K562 (cell line): Measurements from ENCODE around the gene GPR152. TPM values are rescaled to one million over a fixed set of nuclear protein-coding genes. Genes with fewer than 3 reads are reported as not detected.

Experiments
- ATAC-seq: fragments of 200-7000 bp; cut with Tn5 transposase; 3 replicates; pipeline ENCODE4 v1.9.1; 2020; ENCODE audit warnings: moderate library complexity
- BruUV-seq: library from RNA; stranded (reverse); fragments of 400-500 nt; replicated peaks from 2 replicates; lab custom pipeline; 2021; lab: Mats Ljungman, UMichigan
- CTCF ChIA-PET: fragments of 300-600 bp; formaldehyde crosslinking; extraction: SDS; loops from one replicate; lab custom pipeline; 2021; ENCODE audit warnings: low intra/inter-chr PET ratio; lab: Yijun Ruan, JAX
- POLR2A ChIA-PET: fragments of 300-600, 350-650 bp; sonication (Branson Sonifier 250); formaldehyde crosslinking; extraction: SDS; loops from one replicate; lab custom pipeline; 2021; ENCODE audit warnings: antibody characterized with exemption, inconsistent platforms; lab: Yijun Ruan, JAX
- DNase-seq, 4 experiments: peaks; one replicate each; pipeline versions ENCODE4 v3.0.0 to v3.0.0-alpha.2; 2011 to 2018; ENCODE audit warnings: low spot score in 3 of 4, mixed read lengths in 3 of 4; ENCODE audit errors: extremely low read depth in 1 of 4
- FAIRE-seq: peaks from 2 replicates; lab custom pipeline; 2011; peaks lifted over from hg19 to GRCh38; lab: Jason Lieb, UNC
- H2AFZ ChIP-seq: 2 replicates; pipeline ENCODE4 v1.6.0; 2011; ENCODE audit warnings: low read depth, low read length, control low read depth, inconsistent platforms
- H3K27ac ChIP-seq: fragments of 200-600 bp; 3 replicates; pipeline ENCODE4 v1.8.0; 2011; ENCODE audit warnings: low read depth, mild to moderate bottlenecking, control low read depth, inconsistent platforms, low read length, moderate library complexity, mixed read lengths; ENCODE audit errors: extremely low read depth
- H3K27me3 ChIP-seq, 2 experiments: fragments of 300-600 bp in 1 of 2; 2 replicates in 1 of 2; 3 replicates in 1 of 2; pipeline versions ENCODE4 v1.6.0 to v1.8.0; 2011; ENCODE audit warnings: inconsistent platforms in 2 of 2, low read length in 2 of 2, mild to moderate bottlenecking in 1 of 2, mixed read lengths in 1 of 2, moderate library complexity in 1 of 2; ENCODE audit not compliant: control insufficient read depth in 2 of 2, insufficient read depth in 2 of 2
- H3K36me3 ChIP-seq: fragments of 300-600 bp; 3 replicates; pipeline ENCODE4 v1.8.0; 2011; ENCODE audit warnings: mild to moderate bottlenecking, low read length, inconsistent platforms; ENCODE audit not compliant: control insufficient read depth, insufficient read depth
- H3K4me1 ChIP-seq, 2 experiments: fragments of 200-600 bp in 1 of 2; replicated peaks in 1 of 2; 2 replicates in 1 of 2; 3 replicates in 1 of 2; pipeline versions ENCODE4 v1.5.1 to v1.8.0; 2011; ENCODE audit warnings: inconsistent platforms in 2 of 2, low read length in 2 of 2, mild to moderate bottlenecking in 1 of 2, mixed read lengths in 1 of 2, moderate library complexity in 1 of 2; ENCODE audit not compliant: control insufficient read depth in 2 of 2, insufficient read depth in 2 of 2
- H3K4me2 ChIP-seq: 2 replicates; pipeline ENCODE4 v1.6.1; 2011; ENCODE audit warnings: low read length, control low read depth, inconsistent platforms, mixed read lengths; ENCODE audit not compliant: insufficient read depth
- H3K4me3 ChIP-seq: fragments of 200-600 bp; sonication (generic), shearing (Covaris generic); 2 replicates; pipeline ENCODE4 v1.5.1; 2016; ENCODE audit warnings: control low read depth, inconsistent platforms
- H3K79me2 ChIP-seq: fragments of 200-600 bp; 3 replicates; pipeline ENCODE4 v1.8.0; 2011; ENCODE audit warnings: low read length, inconsistent platforms; ENCODE audit not compliant: control insufficient read depth, insufficient read depth
- H3K9ac ChIP-seq, 2 experiments: 2 replicates each; pipeline versions ENCODE4 v1.6.0 to v1.6.1; 2011; ENCODE audit warnings: low read depth in 2 of 2, low read length in 2 of 2, control low read depth in 1 of 2, inconsistent platforms in 1 of 2, mild to moderate bottlenecking in 1 of 2, mixed read lengths in 1 of 2; ENCODE audit not compliant: insufficient read depth in 1 of 2
- H3K9me1 ChIP-seq: one replicate; pipeline ENCODE4 v1.6.0; 2011; ENCODE audit warnings: inconsistent platforms, mild to moderate bottlenecking, low read length, moderate library complexity; ENCODE audit not compliant: control insufficient read depth, insufficient read depth
- H3K9me3 ChIP-seq: replicated peaks from 2 replicates; pipeline ENCODE4 v1.5.1; 2011; ENCODE audit warnings: low read depth, low read length, inconsistent platforms; ENCODE audit not compliant: control insufficient read depth, insufficient read depth
- H4K20me1 ChIP-seq: replicated peaks from 2 replicates; pipeline ENCODE4 v1.6.1; 2011; ENCODE audit warnings: low read length, inconsistent platforms, mixed read lengths; ENCODE audit not compliant: control insufficient read depth, insufficient read depth
- C11orf30 ChIP-seq: fragments of 450-650 bp; IDR thresholded peaks from 2 replicates; pipeline ENCODE4 v1.6.1; 2016; ENCODE audit warnings: low read depth, mild to moderate bottlenecking
- CHD4 ChIP-seq: fragments of 200-600 bp; sonication (generic); IDR thresholded peaks from 3 replicates; pipeline ENCODE4 v1.6.1; 2012; ENCODE audit warnings: low read depth, mild to moderate bottlenecking, mixed read lengths, low read length, inconsistent platforms; ENCODE audit not compliant: insufficient read depth, insufficient replicate concordance, poor library complexity, severe bottlenecking
- MAFG ChIP-seq: fragments of 450-650 bp; conservative IDR thresholded peaks from 2 replicates; pipeline ENCODE4 v1.6.1; 2016; ENCODE audit warnings: missing genetic modification characterization, missing compliant biosample characterization
- MAFK ChIP-seq: IDR thresholded peaks from 2 replicates; pipeline ENCODE4 v1.6.1; 2011; ENCODE audit warnings: low read length, improper control_type of control experiment
- SPI1 ChIP-seq: IDR thresholded peaks from 2 replicates; pipeline ENCODE4 v1.6.1; 2011; ENCODE audit warnings: low read depth, low read length, control low read depth, borderline replicate concordance
- ZNF316 ChIP-seq: fragments of 450-650 bp; IDR thresholded peaks from 2 replicates; pipeline ENCODE4 v1.6.1; 2016
- WGBS: fragments of 100-300 bp; shearing (Covaris generic); methylation state at CpG from one replicate; pipeline ENCODE4 v1.1.6; 2016; ENCODE audit warnings: low coverage, mixed read lengths; ENCODE audit not compliant: insufficient coverage; ENCODE audit errors: missing lambda C conversion rate; 5-methylcytosine and 5-hydroxymethylcytosine counted together
- in situ Hi-C: fragments of 300-500 bp; cut with MboI; formaldehyde crosslinking; loops from 4 replicates; pipeline ENCODE4 v1.15.0; 2018; ENCODE audit warnings: inconsistent platforms, mixed read lengths
- intact Hi-C: fragments of 100-400 bp; cut with micrococcal nuclease; formaldehyde crosslinking; loops from 2 replicates; pipeline ENCODE4 v1.14.2; 2022
- polyA plus RNA-seq, 8 experiments: library from polyadenylated mRNA; depleted of rRNA in 4 of 8; stranded (reverse) in 5 of 8; unstranded in 3 of 8; fragments of >200 nt; fragmentation: Nextera tagmentation in 2 of 8; fragmentation: Illumina TruSeq in 1 of 8; extraction: Ambion mirVana in 2 of 8; extraction: Trizol in 1 of 8; gene quantifications; 2 replicates each; pipeline versions ENCODE4 v1.2.1 to v1.2.3, GENCODE V29; 2011 to 2014; ENCODE audit warnings: inconsistent platforms in 1 of 8, missing spikeins in 1 of 8
- total RNA-seq, 7 experiments: library from RNA; depleted of rRNA in 6 of 7; stranded (reverse); fragments of >200 nt in 6 of 7; fragmentation: Illumina TruSeq in 2 of 7; extraction: Trizol in 2 of 7; gene quantifications; 2 replicates each; pipeline versions ENCODE4 v1.2.1 to v1.2.3, GENCODE V29; 2011 to 2021; ENCODE audit warnings: low replicate concordance in 1 of 7

The GPR152 gene
- total and polyA plus RNA-seq, 9 of the 15 experiments (the other 6 are each of a cell fraction or from before 2014, with no cell fraction given) = not detected

- H3K27me3 ChIP-seq = no peaks in the 10 kb centered on the region
- intact Hi-C loops = no loop called here
- peaks cover 7 to 33% of the 10 kb centered on the region in 2 experiments; a peak in 4 of 5 replicates for H3K4me1 ChIP-seq
- no peaks in the 10 kb centered on the region for H3K9me3 ChIP-seq
- no peak overlapping the region for H2AFZ ChIP-seq
- peak; percentile 84 for TF ChIP-seq ZNF316
- peak; percentile 46 for TF ChIP-seq MAFG (tag)
- TF ChIP-seq MAFK = peak; percentile 43
- peak; percentile 83 for TF ChIP-seq SPI1
- TF ChIP-seq C11orf30 = peak; percentile 78
- TF ChIP-seq CHD4 = no peak
- TF ChIP-seq, all 486 proteins: peak for 5
- H3K79me2 ChIP-seq = peaks cover 8% of the 10 kb centered on the region
- DNase-seq (no peak), FAIRE-seq (no peak), ATAC-seq (no peak)
- no peak overlapping the region for H3K9ac ChIP-seq
- in situ Hi-C loops = no loop called here
- H3K4me3 ChIP-seq = no peak overlapping the region
- H3K4me2 ChIP-seq = no peak overlapping the region
- no peaks in the 10 kb centered on the region for H4K20me1 ChIP-seq
- no TSS peak for BruUV-seq
- ChIA-PET CTCF (no interaction called here), POLR2A (interaction anchor here (0.6 to 1.3 kb wide), 5 partner anchors 10 to 15 kb away, joined by 3 to 4 read pairs (median 3); partner anchors contain the start of gene PTPRCAP)
- 46% methylated on average over 9 of the region's 9 CpGs for WGBS
- no peaks in the 10 kb centered on the region for H3K36me3 ChIP-seq
- H3K27ac ChIP-seq = no peak overlapping the region
- H3K9me1 ChIP-seq = no peaks in the 10 kb centered on the region
Observed at GRCh38 chr11:67449116-67449844, 3.2 kb downstream of the GPR152 start.
